HEK293 (cell line): ENCODE measurements around the gene INPP5B.

ENCODE experiments used
- GLI2 ChIP-seq: fragments of 450-650 bp; formaldehyde crosslinking; IDR thresholded peaks from 2 replicates; pipeline ENCODE4; 2017; ENCODE audit warnings: missing biosample characterization, missing genetic modification characterization, low read depth, borderline replicate concordance
- KLF16 ChIP-seq: fragments of 450-650 bp; formaldehyde crosslinking; IDR thresholded peaks from 2 replicates; pipeline ENCODE4 v1.5.1; 2017; ENCODE audit warnings: missing biosample characterization, missing genetic modification characterization
- REPIN1 ChIP-seq: fragments of 450-650 bp; formaldehyde crosslinking; IDR thresholded peaks from 2 replicates; pipeline ENCODE4 v1.5.1; 2017; ENCODE audit warnings: missing biosample characterization, missing genetic modification characterization, low read depth
- SCRT1 ChIP-seq: fragments of 450-650 bp; formaldehyde crosslinking; IDR thresholded peaks from 2 replicates; pipeline ENCODE4 v1.5.1; 2016; ENCODE audit warnings: missing biosample characterization, missing genetic modification characterization, borderline replicate concordance
- SP7 ChIP-seq: fragments of 450-650 bp; formaldehyde crosslinking; IDR thresholded peaks from 2 replicates; pipeline ENCODE4 v1.5.1; 2016; ENCODE audit warnings: missing biosample characterization, missing genetic modification characterization
- YY1 ChIP-seq: fragments of 450-650 bp; formaldehyde crosslinking; IDR thresholded peaks from 2 replicates; pipeline ENCODE4 v1.5.1; 2018; ENCODE audit warnings: missing biosample characterization, missing genetic modification characterization
- YY2 ChIP-seq: fragments of 450-650 bp; formaldehyde crosslinking; IDR thresholded peaks from 2 replicates; pipeline ENCODE4 v1.5.1; 2016; ENCODE audit warnings: missing biosample characterization, missing genetic modification characterization
- ZBTB48 ChIP-seq: fragments of 450-650 bp; formaldehyde crosslinking; IDR thresholded peaks from 2 replicates; pipeline ENCODE4 v1.5.1; 2016; ENCODE audit warnings: missing biosample characterization, missing genetic modification characterization
- ZNF146 ChIP-seq: fragments of 450-650 bp; formaldehyde crosslinking; IDR thresholded peaks from 2 replicates; pipeline ENCODE4 v1.5.1; 2016; ENCODE audit warnings: missing biosample characterization, missing genetic modification characterization
- ZNF155 ChIP-seq: fragments of 450-650 bp; formaldehyde crosslinking; IDR thresholded peaks from 2 replicates; pipeline ENCODE4 v1.5.1; 2016; ENCODE audit warnings: missing biosample characterization, missing genetic modification characterization
- ZNF175 ChIP-seq: fragments of 450-650 bp; formaldehyde crosslinking; IDR thresholded peaks from 2 replicates; pipeline ENCODE4 v1.5.1; 2016; ENCODE audit warnings: missing biosample characterization, missing genetic modification characterization
- ZNF184 ChIP-seq: fragments of 450-650 bp; IDR thresholded peaks from 2 replicates; pipeline ENCODE4 v1.5.1; 2018; ENCODE audit warnings: missing biosample characterization, mild to moderate bottlenecking, missing genetic modification characterization
- ZNF214 ChIP-seq: fragments of 450-650 bp; formaldehyde crosslinking; IDR thresholded peaks from 2 replicates; pipeline ENCODE4 v1.5.1; 2017; ENCODE audit warnings: missing biosample characterization, mild to moderate bottlenecking, missing genetic modification characterization, borderline replicate concordance
- ZNF341 ChIP-seq: fragments of 450-650 bp; formaldehyde crosslinking; IDR thresholded peaks from 2 replicates; pipeline ENCODE4; 2016; ENCODE audit warnings: low read depth, missing biosample characterization, missing genetic modification characterization
- ZNF394 ChIP-seq: fragments of 450-650 bp; formaldehyde crosslinking; IDR thresholded peaks from 2 replicates; pipeline ENCODE4 v1.5.1; 2016; ENCODE audit warnings: missing biosample characterization, missing genetic modification characterization, mild to moderate bottlenecking, moderate library complexity, borderline replicate concordance
- ZNF514 ChIP-seq: fragments of 450-650 bp; formaldehyde crosslinking; IDR thresholded peaks from 2 replicates; pipeline ENCODE4 v1.5.1; 2016; ENCODE audit warnings: missing biosample characterization, missing genetic modification characterization
- ZNF624 ChIP-seq: fragments of 450-650 bp; formaldehyde crosslinking; IDR thresholded peaks from 2 replicates; pipeline ENCODE4 v1.5.1; 2017; ENCODE audit warnings: missing biosample characterization, missing genetic modification characterization
- ZNF626 ChIP-seq: fragments of 450-650 bp; sonication (Bioruptor Pico); formaldehyde crosslinking; IDR thresholded peaks from 2 replicates; pipeline ENCODE4 v1.5.1; 2018; ENCODE audit warnings: missing biosample characterization, missing genetic modification characterization, inconsistent platforms
- ZNF776 ChIP-seq: fragments of 450-650 bp; formaldehyde crosslinking; IDR thresholded peaks from 2 replicates; pipeline ENCODE4 v1.5.0; 2017; ENCODE audit warnings: missing biosample characterization, missing genetic modification characterization, borderline replicate concordance
- ZNF830 ChIP-seq: fragments of 450-650 bp; IDR thresholded peaks from 2 replicates; pipeline ENCODE4 v1.5.0; 2018; ENCODE audit warnings: missing biosample characterization, missing genetic modification characterization, low read depth, mild to moderate bottlenecking, moderate library complexity
- ZSCAN23 ChIP-seq: fragments of 450-650 bp; formaldehyde crosslinking; IDR thresholded peaks from 2 replicates; pipeline ENCODE4 v1.5.1; 2016; ENCODE audit warnings: missing biosample characterization, missing genetic modification characterization
- ZXDB ChIP-seq: fragments of 450-650 bp; formaldehyde crosslinking; IDR thresholded peaks from 2 replicates; pipeline ENCODE4 v1.5.1; 2016; ENCODE audit warnings: missing biosample characterization, missing genetic modification characterization
- TF ChIP-seq, protein P1 (sequence below): fragments of 450-650 bp; formaldehyde crosslinking; IDR thresholded peaks from 2 replicates; pipeline ENCODE4 v1.5.1; 2017; ENCODE audit warnings: missing biosample characterization, missing genetic modification characterization
- TF ChIP-seq, protein P2 (sequence below): fragments of 450-650 bp; formaldehyde crosslinking; IDR thresholded peaks from 2 replicates; pipeline ENCODE4 v1.5.1; 2016; ENCODE audit warnings: missing biosample characterization, missing genetic modification characterization
- TF ChIP-seq, protein P3 (sequence below): fragments of 450-650 bp; formaldehyde crosslinking; IDR thresholded peaks from 2 replicates; pipeline ENCODE4 v1.5.1; 2017; ENCODE audit warnings: missing biosample characterization, missing genetic modification characterization
- TF ChIP-seq, protein P4 (sequence below): fragments of 450-650 bp; formaldehyde crosslinking; IDR thresholded peaks from 2 replicates; pipeline ENCODE4 v1.5.0; 2017; ENCODE audit warnings: missing biosample characterization, missing genetic modification characterization, borderline replicate concordance
- TF ChIP-seq, protein P5 (sequence below): fragments of 450-650 bp; formaldehyde crosslinking; IDR thresholded peaks from 2 replicates; pipeline ENCODE4 v1.5.1; 2017; ENCODE audit warnings: missing biosample characterization, missing genetic modification characterization
- TF ChIP-seq, protein P6 (sequence below): fragments of 450-650 bp; formaldehyde crosslinking; IDR thresholded peaks from 2 replicates; pipeline ENCODE4 v1.5.1; 2016; ENCODE audit warnings: missing biosample characterization, missing genetic modification characterization

INPP5B gene

DNA sequence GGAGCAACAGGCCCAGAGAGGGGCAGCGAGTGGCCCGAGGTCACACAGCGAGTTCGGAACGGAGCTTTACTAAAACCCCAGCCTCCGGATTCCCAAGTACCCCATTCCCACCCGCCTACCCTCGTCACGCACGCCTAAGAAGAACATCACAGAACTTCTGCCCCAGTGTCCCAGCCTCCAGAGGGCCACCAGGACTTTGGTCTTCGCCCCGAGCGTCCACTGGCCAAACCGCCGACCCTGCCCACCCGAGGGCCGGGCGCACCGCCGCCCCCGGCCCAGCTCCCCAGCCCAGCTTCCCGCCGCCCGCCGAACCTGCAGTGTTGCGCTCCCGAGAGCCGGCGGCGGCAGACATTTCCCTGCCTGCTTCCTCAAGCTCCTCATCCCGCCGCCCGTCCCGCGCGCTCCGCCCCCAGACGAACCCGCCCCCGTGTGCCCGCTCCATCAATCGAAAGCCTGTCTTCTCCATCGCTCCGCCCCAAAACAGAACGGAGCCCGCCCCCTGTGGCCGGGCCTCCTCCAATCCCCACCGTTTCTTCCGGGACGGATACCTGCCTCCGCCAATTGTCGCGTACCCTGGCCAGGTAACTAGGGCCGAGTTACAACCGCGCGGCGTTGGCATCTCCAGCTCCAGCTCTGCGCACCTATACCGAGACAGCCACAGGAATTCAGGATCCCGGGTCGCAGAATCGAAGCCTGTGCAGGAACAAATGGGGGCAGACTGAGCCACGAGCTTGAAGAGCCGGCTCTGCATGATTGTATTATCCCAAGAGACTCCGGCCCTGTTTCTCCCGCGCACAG is 15.3 kb downstream of the INPP5B start (continued):
- TF ChIP-seq, protein P1, sequence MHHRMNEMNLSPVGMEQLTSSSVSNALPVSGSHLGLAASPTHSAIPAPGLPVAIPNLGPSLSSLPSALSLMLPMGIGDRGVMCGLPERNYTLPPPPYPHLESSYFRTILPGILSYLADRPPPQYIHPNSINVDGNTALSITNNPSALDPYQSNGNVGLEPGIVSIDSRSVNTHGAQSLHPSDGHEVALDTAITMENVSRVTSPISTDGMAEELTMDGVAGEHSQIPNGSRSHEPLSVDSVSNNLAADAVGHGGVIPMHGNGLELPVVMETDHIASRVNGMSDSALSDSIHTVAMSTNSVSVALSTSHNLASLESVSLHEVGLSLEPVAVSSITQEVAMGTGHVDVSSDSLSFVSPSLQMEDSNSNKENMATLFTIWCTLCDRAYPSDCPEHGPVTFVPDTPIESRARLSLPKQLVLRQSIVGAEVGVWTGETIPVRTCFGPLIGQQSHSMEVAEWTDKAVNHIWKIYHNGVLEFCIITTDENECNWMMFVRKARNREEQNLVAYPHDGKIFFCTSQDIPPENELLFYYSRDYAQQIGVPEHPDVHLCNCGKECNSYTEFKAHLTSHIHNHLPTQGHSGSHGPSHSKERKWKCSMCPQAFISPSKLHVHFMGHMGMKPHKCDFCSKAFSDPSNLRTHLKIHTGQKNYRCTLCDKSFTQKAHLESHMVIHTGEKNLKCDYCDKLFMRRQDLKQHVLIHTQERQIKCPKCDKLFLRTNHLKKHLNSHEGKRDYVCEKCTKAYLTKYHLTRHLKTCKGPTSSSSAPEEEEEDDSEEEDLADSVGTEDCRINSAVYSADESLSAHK (tag by site-specific recombination) = 0 out of 2 replicates have a peak, but pooled peaks have one; percentile 25
- TF ChIP-seq SCRT1 (tag by site-specific recombination) (no peak), ZNF514 (tag by site-specific recombination) (no peak), KLF16 (no peak), ZNF146 (no peak), YY1 (peak; percentile 58; the same call in 1 of the 2 replicates), GLI2 (tag by site-specific recombination) (no peak), ZXDB (peak; percentile 13; the same call in 1 of the 2 replicates), ZNF214 (no peak), ZNF830 (tag by site-specific recombination) (no peak), ZBTB48 (tag by site-specific recombination) (no peak), YY2 (tag by site-specific recombination) (0 out of 2 replicates have a peak, but pooled peaks have one; percentile 46), ZNF624 (tag by site-specific recombination) (no peak), ZNF184 (no peak), ZNF776 (no peak), ZNF626 (tag by site-specific recombination) (no peak), ZNF175 (no peak), SP7 (no peak), ZSCAN23 (tag by site-specific recombination) (no peak), REPIN1 (tag by site-specific recombination) (no peak), ZNF394 (tag by site-specific recombination) (no peak), ZNF155 (tag by site-specific recombination) (no peak), ZNF341 (no peak)
- TF ChIP-seq, protein P2, sequence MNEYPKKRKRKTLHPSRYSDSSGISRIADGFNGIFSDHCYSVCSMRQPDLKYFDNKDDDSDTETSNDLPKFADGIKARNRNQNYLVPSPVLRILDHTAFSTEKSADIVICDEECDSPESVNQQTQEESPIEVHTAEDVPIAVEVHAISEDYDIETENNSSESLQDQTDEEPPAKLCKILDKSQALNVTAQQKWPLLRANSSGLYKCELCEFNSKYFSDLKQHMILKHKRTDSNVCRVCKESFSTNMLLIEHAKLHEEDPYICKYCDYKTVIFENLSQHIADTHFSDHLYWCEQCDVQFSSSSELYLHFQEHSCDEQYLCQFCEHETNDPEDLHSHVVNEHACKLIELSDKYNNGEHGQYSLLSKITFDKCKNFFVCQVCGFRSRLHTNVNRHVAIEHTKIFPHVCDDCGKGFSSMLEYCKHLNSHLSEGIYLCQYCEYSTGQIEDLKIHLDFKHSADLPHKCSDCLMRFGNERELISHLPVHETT (tag by site-specific recombination) = no peak; the same call in 1 of the 2 replicates
- TF ChIP-seq, protein P3, sequence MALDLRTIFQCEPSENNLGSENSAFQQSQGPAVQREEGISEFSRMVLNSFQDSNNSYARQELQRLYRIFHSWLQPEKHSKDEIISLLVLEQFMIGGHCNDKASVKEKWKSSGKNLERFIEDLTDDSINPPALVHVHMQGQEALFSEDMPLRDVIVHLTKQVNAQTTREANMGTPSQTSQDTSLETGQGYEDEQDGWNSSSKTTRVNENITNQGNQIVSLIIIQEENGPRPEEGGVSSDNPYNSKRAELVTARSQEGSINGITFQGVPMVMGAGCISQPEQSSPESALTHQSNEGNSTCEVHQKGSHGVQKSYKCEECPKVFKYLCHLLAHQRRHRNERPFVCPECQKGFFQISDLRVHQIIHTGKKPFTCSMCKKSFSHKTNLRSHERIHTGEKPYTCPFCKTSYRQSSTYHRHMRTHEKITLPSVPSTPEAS = no peak
- TF ChIP-seq, protein P4, sequence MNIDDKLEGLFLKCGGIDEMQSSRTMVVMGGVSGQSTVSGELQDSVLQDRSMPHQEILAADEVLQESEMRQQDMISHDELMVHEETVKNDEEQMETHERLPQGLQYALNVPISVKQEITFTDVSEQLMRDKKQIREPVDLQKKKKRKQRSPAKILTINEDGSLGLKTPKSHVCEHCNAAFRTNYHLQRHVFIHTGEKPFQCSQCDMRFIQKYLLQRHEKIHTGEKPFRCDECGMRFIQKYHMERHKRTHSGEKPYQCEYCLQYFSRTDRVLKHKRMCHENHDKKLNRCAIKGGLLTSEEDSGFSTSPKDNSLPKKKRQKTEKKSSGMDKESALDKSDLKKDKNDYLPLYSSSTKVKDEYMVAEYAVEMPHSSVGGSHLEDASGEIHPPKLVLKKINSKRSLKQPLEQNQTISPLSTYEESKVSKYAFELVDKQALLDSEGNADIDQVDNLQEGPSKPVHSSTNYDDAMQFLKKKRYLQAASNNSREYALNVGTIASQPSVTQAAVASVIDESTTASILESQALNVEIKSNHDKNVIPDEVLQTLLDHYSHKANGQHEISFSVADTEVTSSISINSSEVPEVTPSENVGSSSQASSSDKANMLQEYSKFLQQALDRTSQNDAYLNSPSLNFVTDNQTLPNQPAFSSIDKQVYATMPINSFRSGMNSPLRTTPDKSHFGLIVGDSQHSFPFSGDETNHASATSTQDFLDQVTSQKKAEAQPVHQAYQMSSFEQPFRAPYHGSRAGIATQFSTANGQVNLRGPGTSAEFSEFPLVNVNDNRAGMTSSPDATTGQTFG (tag by site-specific recombination) = no peak
- TF ChIP-seq, protein P5, sequence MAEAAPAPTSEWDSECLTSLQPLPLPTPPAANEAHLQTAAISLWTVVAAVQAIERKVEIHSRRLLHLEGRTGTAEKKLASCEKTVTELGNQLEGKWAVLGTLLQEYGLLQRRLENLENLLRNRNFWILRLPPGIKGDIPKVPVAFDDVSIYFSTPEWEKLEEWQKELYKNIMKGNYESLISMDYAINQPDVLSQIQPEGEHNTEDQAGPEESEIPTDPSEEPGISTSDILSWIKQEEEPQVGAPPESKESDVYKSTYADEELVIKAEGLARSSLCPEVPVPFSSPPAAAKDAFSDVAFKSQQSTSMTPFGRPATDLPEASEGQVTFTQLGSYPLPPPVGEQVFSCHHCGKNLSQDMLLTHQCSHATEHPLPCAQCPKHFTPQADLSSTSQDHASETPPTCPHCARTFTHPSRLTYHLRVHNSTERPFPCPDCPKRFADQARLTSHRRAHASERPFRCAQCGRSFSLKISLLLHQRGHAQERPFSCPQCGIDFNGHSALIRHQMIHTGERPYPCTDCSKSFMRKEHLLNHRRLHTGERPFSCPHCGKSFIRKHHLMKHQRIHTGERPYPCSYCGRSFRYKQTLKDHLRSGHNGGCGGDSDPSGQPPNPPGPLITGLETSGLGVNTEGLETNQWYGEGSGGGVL (tag by site-specific recombination) = no peak
- TF ChIP-seq, protein P6, sequence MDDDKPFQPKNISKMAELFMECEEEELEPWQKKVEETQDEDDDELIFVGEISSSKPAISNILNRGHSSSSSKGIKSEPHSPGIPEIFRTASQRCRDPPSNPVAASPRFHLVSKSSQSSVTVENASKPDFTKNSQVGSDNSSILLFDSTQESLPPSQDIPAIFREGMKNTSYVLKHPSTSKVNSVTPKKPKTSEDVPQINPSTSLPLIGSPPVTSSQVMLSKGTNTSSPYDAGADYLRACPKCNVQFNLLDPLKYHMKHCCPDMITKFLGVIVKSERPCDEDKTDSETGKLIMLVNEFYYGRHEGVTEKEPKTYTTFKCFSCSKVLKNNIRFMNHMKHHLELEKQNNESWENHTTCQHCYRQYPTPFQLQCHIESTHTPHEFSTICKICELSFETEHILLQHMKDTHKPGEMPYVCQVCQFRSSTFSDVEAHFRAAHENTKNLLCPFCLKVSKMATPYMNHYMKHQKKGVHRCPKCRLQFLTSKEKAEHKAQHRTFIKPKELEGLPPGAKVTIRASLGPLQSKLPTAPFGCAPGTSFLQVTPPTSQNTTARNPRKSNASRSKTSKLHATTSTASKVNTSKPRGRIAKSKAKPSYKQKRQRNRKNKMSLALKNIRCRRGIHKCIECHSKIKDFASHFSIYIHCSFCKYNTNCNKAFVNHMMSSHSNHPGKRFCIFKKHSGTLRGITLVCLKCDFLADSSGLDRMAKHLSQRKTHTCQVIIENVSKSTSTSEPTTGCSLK (tag by site-specific recombination) = no peak
